Lung (tissue), 12 donors: Measurements from ENCODE around the gene EPHB1. TPM values are rescaled to one million over a fixed set of nuclear protein-coding genes. Genes with fewer than 3 reads are reported as not detected.

Experiments
- ATAC-seq: fragments of 200-7000 bp; cut with Tn5 transposase; one replicate; pipeline ENCODE4 v1.9.1; 2020; ENCODE audit warnings: moderate number of reproducible peaks; ENCODE audit not compliant: insufficient read depth, low FRiP score
- DNase-seq, 3 donors: peaks; one replicate each; pipeline ENCODE4 v3.0.0-alpha.2; 2013 to 2017
- H3K27ac ChIP-seq, 2 donors: one replicate each; pipeline ENCODE4 v1.5.1; 2013; ENCODE audit warnings: mild to moderate bottlenecking in 2 of 2, moderate library complexity in 2 of 2, control low read depth in 1 of 2, inconsistent platforms in 1 of 2, low read depth in 1 of 2, low read length in 1 of 2
- H3K27me3 ChIP-seq, 3 donors: one replicate each; pipeline ENCODE4 v1.5.1; 2013; ENCODE audit warnings: low read length in 2 of 3; ENCODE audit not compliant: control insufficient read depth in 3 of 3, insufficient read depth in 3 of 3
- H3K36me3 ChIP-seq, 4 donors: one replicate each; pipeline ENCODE4 v1.5.1; 2013; ENCODE audit warnings: low read length in 4 of 4, mild to moderate bottlenecking in 1 of 4, moderate library complexity in 1 of 4; ENCODE audit not compliant: control insufficient read depth in 4 of 4, insufficient read depth in 4 of 4
- H3K4me1 ChIP-seq, 5 donors: one replicate each; pipeline ENCODE4 v1.5.1; 2013; ENCODE audit warnings: low read length in 5 of 5, mild to moderate bottlenecking in 2 of 5, moderate library complexity in 1 of 5; ENCODE audit not compliant: control insufficient read depth in 5 of 5, insufficient read depth in 5 of 5
- H3K4me3 ChIP-seq: one replicate; pipeline ENCODE4 v1.5.1; 2013; ENCODE audit warnings: mild to moderate bottlenecking, control low read depth, moderate library complexity
- H3K9ac ChIP-seq, 2 donors: one replicate each; pipeline ENCODE4 v1.5.1; 2013; ENCODE audit warnings: low read length in 2 of 2, control low read depth in 1 of 2; ENCODE audit not compliant: insufficient read depth in 1 of 2
- H3K9me3 ChIP-seq, 4 donors: one replicate each; pipeline ENCODE4 v1.5.1; 2013; ENCODE audit warnings: low read length in 3 of 4, mild to moderate bottlenecking in 1 of 4, moderate library complexity in 1 of 4; ENCODE audit not compliant: control insufficient read depth in 4 of 4, insufficient read depth in 3 of 4
- CTCF ChIP-seq: IDR thresholded peaks from 2 replicates; pipeline ENCODE4 v1.5.1; 2012; ENCODE audit warnings: mild to moderate bottlenecking; ENCODE audit errors: control extremely low read depth, extremely low read depth
- WGBS, 2 donors: extraction: QIAGEN DNeasy Blood & Tissue Kit; methylation state at CpG; one replicate each; pipeline ENCODE4 v1.1.7; 2013; 5-methylcytosine and 5-hydroxymethylcytosine counted together
- polyA plus RNA-seq, 2 donors: library from polyadenylated mRNA; stranded (reverse); fragments of 200-250 nt; gene quantifications; one replicate each; pipeline ENCODE4 v1.2.1, GENCODE V29; 2013
- total RNA-seq, 2 donors: library from RNA; depleted of rRNA in 1 of 2; stranded (reverse); fragments of >200 nt in 1 of 2; gene quantifications; one replicate each; pipeline ENCODE4 v1.2.1, GENCODE V29; 2014 to 2021
- donor health status: control.
- donor health status: control.
- donor health status: Bipolar disorder and iron deficiency.
- donor health status: healthy.
- donor health status: DM: yes; HTN: yes; CAD: no.

EPHB1 gene
- total and polyA plus RNA-seq, 4 donors, result 0.30 to 6.3 (median 2.1) TPM

GRCh38 chr3:135149707-135150681 is 354.9 kb downstream of the EPHB1 start:
- WGBS, 2 donors, result 83 to 88% methylated on average over 12 of the region's 12 CpGs
- no peaks in the 10 kb centered on the region for H3K27me3 ChIP-seq
- no peak overlapping the region for H3K9ac ChIP-seq
- ATAC-seq (no peak), DNase-seq (no peak)
- no peaks in the 10 kb centered on the region for H3K36me3 ChIP-seq
- H3K27ac ChIP-seq, result no peak overlapping the region
- no peak overlapping the region for H3K4me3 ChIP-seq
- TF ChIP-seq CTCF, result no peak
- peaks cover 0 to 4% (median 0%) of the 10 kb centered on the region in 4 donors for H3K9me3 ChIP-seq
- H3K4me1 ChIP-seq, result no peaks in the 10 kb centered on the region

GRCh38 chr3:135154186-135154585 is 359.1 kb downstream of the EPHB1 start:
- no peaks in the 10 kb centered on the region for H3K27me3 ChIP-seq
- 93 to 95% methylated on average over 2 of the region's 2 CpGs for WGBS, 2 donors
- H3K9ac ChIP-seq, result no peak overlapping the region
- peaks cover 0 to 4% (median 0%) of the 10 kb centered on the region in 4 donors for H3K9me3 ChIP-seq
- no peak overlapping the region for H3K27ac ChIP-seq
- TF ChIP-seq CTCF, result no peak
- no peaks in the 10 kb centered on the region for H3K36me3 ChIP-seq
- no peak overlapping the region for H3K4me3 ChIP-seq
- ATAC-seq (no peak), DNase-seq (no peak)
- H3K4me1 ChIP-seq, result no peaks in the 10 kb centered on the region

- ATAC-seq (no peak), DNase-seq (no peak)
- no peak overlapping the region for H3K4me3 ChIP-seq
- H3K36me3 ChIP-seq, result no peaks in the 10 kb centered on the region
- no peak for TF ChIP-seq CTCF
- no peak overlapping the region for H3K27ac ChIP-seq
- H3K4me1 ChIP-seq, result no peaks in the 10 kb centered on the region
- H3K27me3 ChIP-seq, result no peaks in the 10 kb centered on the region
- peaks cover 0 to 4% (median 0%) of the 10 kb centered on the region in 4 donors for H3K9me3 ChIP-seq
- H3K9ac ChIP-seq, result no peak overlapping the region
- WGBS, 2 donors, result 85 to 86% methylated on average over 4 of the region's 4 CpGs
Measured at GRCh38 chr3:135155228-135155627, 360.2 kb downstream of the EPHB1 start.
